Measurements from ENCODE around the gene EPS8L3.

EPS8L3 gene

GRCh38 chr1:109739738-109740614 is 23.7 kb downstream of the EPS8L3 start:
- peak; percentile 59 to 74 for DNase-seq (ENCODE audit: low read depth in 2 of 2)

- no peak for DNase-seq (ENCODE audit: low read depth in 2 of 2)
Observed at GRCh38 chr1:109733236-109733870, 30.4 kb downstream of the EPS8L3 start.

GRCh38 chr1:109732390-109732881 is 31.3 kb downstream of the EPS8L3 start:
- DNase-seq (ENCODE audit: low read depth in 2 of 2) = no peak

GRCh38 chr1:109730666-109731065 is 33.1 kb downstream of the EPS8L3 start:
- DNase-seq (ENCODE audit: low read depth in 2 of 2) = no peak

GRCh38 chr1:109728870-109729269 is 34.9 kb downstream of the EPS8L3 start:
- no peak for DNase-seq (ENCODE audit: low read depth in 2 of 2)

- no peak for DNase-seq (ENCODE audit: low read depth in 2 of 2)
Observed at GRCh38 chr1:109726728-109727373, 36.9 kb downstream of the EPS8L3 start.

GRCh38 chr1:109726007-109726406 is 37.7 kb downstream of the EPS8L3 start:
- DNase-seq (ENCODE audit: low read depth in 2 of 2) = no peak

- DNase-seq (ENCODE audit: low read depth in 2 of 2) = no peak
Observed at GRCh38 chr1:109725510-109725909, 38.2 kb downstream of the EPS8L3 start.

- DNase-seq (ENCODE audit: low read depth in 2 of 2) = no peak
Observed at GRCh38 chr1:109724933-109725332, 38.8 kb downstream of the EPS8L3 start.

- no peak for DNase-seq (ENCODE audit: low read depth in 2 of 2)
Observed at GRCh38 chr1:109722908-109723691, 40.6 kb downstream of the EPS8L3 start.

- DNase-seq (ENCODE audit: low read depth in 2 of 2) = no peak
Observed at GRCh38 chr1:109721971-109722370, 41.8 kb downstream of the EPS8L3 start.

GRCh38 chr1:109721042-109721441 is 42.7 kb downstream of the EPS8L3 start:
- no peak for DNase-seq (ENCODE audit: low read depth in 2 of 2)

GRCh38 chr1:109719337-109719837 is 44.3 kb downstream of the EPS8L3 start:
- DNase-seq (ENCODE audit: low read depth in 2 of 2) = no peak

- DNase-seq (ENCODE audit: low read depth in 2 of 2) = no peak
Observed at GRCh38 chr1:109718495-109718894, 45.2 kb downstream of the EPS8L3 start.

GRCh38 chr1:109717729-109718128 is 46.0 kb downstream of the EPS8L3 start:
- DNase-seq (ENCODE audit: low read depth in 2 of 2) = no peak

GRCh38 chr1:109716570-109717090 is 47.1 kb downstream of the EPS8L3 start:
- DNase-seq (ENCODE audit: low read depth in 2 of 2) = no peak

- no peak for DNase-seq (ENCODE audit: low read depth in 2 of 2)
Observed at GRCh38 chr1:109716121-109716520, 47.6 kb downstream of the EPS8L3 start.

- no peak for DNase-seq (ENCODE audit: low read depth in 2 of 2)
Observed at GRCh38 chr1:109714661-109715372, 48.9 kb downstream of the EPS8L3 start.

- no peak for DNase-seq (ENCODE audit: low read depth in 2 of 2)
Observed at GRCh38 chr1:109713636-109714035, 50.1 kb downstream of the EPS8L3 start.

GRCh38 chr1:109712321-109712864 is 51.3 kb downstream of the EPS8L3 start:
- no peak for DNase-seq (ENCODE audit: low read depth in 2 of 2)
